ENCODE measurements around the gene ENG.

GRCh38 chr9:127838375-127839078 lies 15.9 kb downstream of the ENG start:
- TF ChIP-seq, protein P1, sequence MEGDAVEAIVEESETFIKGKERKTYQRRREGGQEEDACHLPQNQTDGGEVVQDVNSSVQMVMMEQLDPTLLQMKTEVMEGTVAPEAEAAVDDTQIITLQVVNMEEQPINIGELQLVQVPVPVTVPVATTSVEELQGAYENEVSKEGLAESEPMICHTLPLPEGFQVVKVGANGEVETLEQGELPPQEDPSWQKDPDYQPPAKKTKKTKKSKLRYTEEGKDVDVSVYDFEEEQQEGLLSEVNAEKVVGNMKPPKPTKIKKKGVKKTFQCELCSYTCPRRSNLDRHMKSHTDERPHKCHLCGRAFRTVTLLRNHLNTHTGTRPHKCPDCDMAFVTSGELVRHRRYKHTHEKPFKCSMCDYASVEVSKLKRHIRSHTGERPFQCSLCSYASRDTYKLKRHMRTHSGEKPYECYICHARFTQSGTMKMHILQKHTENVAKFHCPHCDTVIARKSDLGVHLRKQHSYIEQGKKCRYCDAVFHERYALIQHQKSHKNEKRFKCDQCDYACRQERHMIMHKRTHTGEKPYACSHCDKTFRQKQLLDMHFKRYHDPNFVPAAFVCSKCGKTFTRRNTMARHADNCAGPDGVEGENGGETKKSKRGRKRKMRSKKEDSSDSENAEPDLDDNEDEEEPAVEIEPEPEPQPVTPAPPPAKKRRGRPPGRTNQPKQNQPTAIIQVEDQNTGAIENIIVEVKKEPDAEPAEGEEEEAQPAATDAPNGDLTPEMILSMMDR (IDR thresholded peaks at IDR 0.05) = no peak
- TF ChIP-seq EZH2 (IDR thresholded peaks at IDR 0.05) = no peak

Data from neural progenitor cell (in vitro differentiated cells).